AG10803 (cell line): Measurements from ENCODE around the gene SLC7A14.

Source experiments
- DNase-seq: peaks from one replicate; pipeline ENCODE4 v3.0.0; 2010; ENCODE audit warnings: low read depth
- H3K4me3 ChIP-seq: 2 replicates; pipeline ENCODE4 v1.5.1; 2011; ENCODE audit warnings: mild to moderate bottlenecking, low read length, control low read depth
- CTCF ChIP-seq: conservative IDR thresholded peaks from 2 replicates; pipeline ENCODE4 v1.5.1; 2011; ENCODE audit warnings: mild to moderate bottlenecking, low read length, control low read depth, inconsistent platforms

Gene SLC7A14

GRCh38 chr3:170442947-170443346 lies 142.9 kb downstream of the SLC7A14 start:
- DNase-seq: no peak
- no peak overlapping the region for H3K4me3 ChIP-seq
- no peak for TF ChIP-seq CTCF

- DNase-seq: no peak
- no peak for TF ChIP-seq CTCF
- no peak overlapping the region for H3K4me3 ChIP-seq
Observed at GRCh38 chr3:170441412-170441811, 144.5 kb downstream of the SLC7A14 start.

GRCh38 chr3:170440344-170440743 lies 145.5 kb downstream of the SLC7A14 start:
- DNase-seq: no peak
- no peak for TF ChIP-seq CTCF
- H3K4me3 ChIP-seq: no peak overlapping the region

GRCh38 chr3:170438836-170439235 lies 147.0 kb downstream of the SLC7A14 start:
- no peak for TF ChIP-seq CTCF
- no peak overlapping the region for H3K4me3 ChIP-seq
- no peak for DNase-seq

- no peak for DNase-seq
Observed at GRCh38 chr3:170437696-170438407, 148.0 kb downstream of the SLC7A14 start.

GRCh38 chr3:170437176-170437575 lies 148.7 kb downstream of the SLC7A14 start:
- no peak for DNase-seq
- no peak overlapping the region for H3K4me3 ChIP-seq
- TF ChIP-seq CTCF: no peak

More at GRCh38 chr3:170437696-170438407, 148.0 kb downstream of the SLC7A14 start:
- TF ChIP-seq CTCF: no peak
- no peak overlapping the region for H3K4me3 ChIP-seq

GRCh38 chr3:170436697-170437096 lies 149.2 kb downstream of the SLC7A14 start:
- H3K4me3 ChIP-seq: no peak overlapping the region
- DNase-seq: no peak
- TF ChIP-seq CTCF: no peak
